ENCODE results near the gene F2R. TPM values are rescaled to one million over a fixed set of nuclear protein-coding genes. Genes with fewer than 3 reads are reported as not detected.

Gene F2R
- total and polyA plus RNA-seq, 2 of the 4 experiments (the other 2 are of a cell fraction), result 85.7 to 147 TPM

GRCh38 chr5:76733049-76733417, 17.1 kb downstream of the F2R start:
- no peak overlapping the region for H2AK9ac ChIP-seq (replicated peaks; ENCODE audit: low read depth, low read length, poor library complexity)
- H2AFZ ChIP-seq (replicated peaks; ENCODE audit: low read length, poor library complexity), result no peak overlapping the region
- no peak overlapping the region for H3K18ac ChIP-seq (ENCODE audit: low read depth, low read length)
- POLR2A ChIA-PET (ENCODE audit: unreplicated experiment), result no interaction called here
- in situ Hi-C loops (cut with MboI; ENCODE audit: low sequenced_read_pairs), result no loop called here
- no peaks in the 10 kb centered on the region for H3K27me3 ChIP-seq (ENCODE audit: control insufficient read depth, insufficient read depth, low read length)
- no peak for TF ChIP-seq MXI1 (IDR thresholded peaks at IDR 0.05; ENCODE audit: borderline replicate concordance, low read depth, low read length)
- no peak for TF ChIP-seq RCOR1 (IDR thresholded peaks at IDR 0.05; ENCODE audit: insufficient replicate concordance, low read length)
- TF ChIP-seq CHD1 (IDR thresholded peaks at IDR 0.05; ENCODE audit: low read depth, low read length), result no peak
- TF ChIP-seq FOS (IDR thresholded peaks at IDR 0.05; ENCODE audit: low read depth, low read length), result no peak
- no peak for TF ChIP-seq RAD21 (IDR thresholded peaks at IDR 0.05; ENCODE audit: low read length)
- no peak for TF ChIP-seq SMC3 (IDR thresholded peaks at IDR 0.05; ENCODE audit: low read depth, low read length)
- no peak overlapping the region for H3K9ac ChIP-seq (ENCODE audit: low read depth, low read length)
- no peak overlapping the region for H4K8ac ChIP-seq (ENCODE audit: low read depth in 2 of 2, low read length in 2 of 2)
- H2BK120ac ChIP-seq (ENCODE audit: low read depth, low read length), result no peak overlapping the region
- no TSS peak for BruUV-seq (replicated peaks)
- no peak overlapping the region for H3K4ac ChIP-seq (ENCODE audit: low read depth, low read length)
- H4K5ac ChIP-seq (ENCODE audit: low read depth, low read length), result no peak overlapping the region
- peaks cover 33% of the 10 kb centered on the region for H3K36me3 ChIP-seq (ENCODE audit: control insufficient read depth, insufficient read depth, low read length)
- peaks cover 34 to 61% of the 10 kb centered on the region in 2 experiments for H3K79me1 ChIP-seq (ENCODE audit: low read depth in 1 of 2, low read length in 2 of 2)
- H2BK15ac ChIP-seq (ENCODE audit: low read depth, low read length), result no peak overlapping the region
- WGBS, 2 experiments (ENCODE audit: extremely low coverage in 2 of 2, insufficient read length in 1 of 2), result 93% methylated on average over 9 of the region's 13 CpGs; no CpG with 5 or more reads in 1 of the 2 experiments
- no peak overlapping the region for H3K4me3 ChIP-seq (ENCODE audit: insufficient read depth, low read depth, low read length)
- no peak overlapping the region for H3K27ac ChIP-seq (ENCODE audit: insufficient read depth, low read length)
- H2AK5ac ChIP-seq (ENCODE audit: low read depth, low read length), result no peak overlapping the region
- no peak overlapping the region for H2BK20ac ChIP-seq (ENCODE audit: low read depth, low read length)
- H2BK5ac ChIP-seq (ENCODE audit: low read depth, low read length, poor library complexity, severe bottlenecking), result no peak overlapping the region
- CTCF ChIA-PET, result no interaction called here
- H3K4me2 ChIP-seq (ENCODE audit: low read depth, low read length), result no peak overlapping the region
- H3K4me1 ChIP-seq (ENCODE audit: control insufficient read depth, insufficient read depth, low read length), result peaks cover 2% of the 10 kb centered on the region; the same call in 1 of the 2 replicates
- H4K20me1 ChIP-seq (ENCODE audit: insufficient read depth, low read length), result peaks cover 33% of the 10 kb centered on the region; the same call in 1 of the 2 replicates
- H3K14ac ChIP-seq (replicated peaks; ENCODE audit: low read depth, low read length), result no peak overlapping the region
- no peak overlapping the region for H3K56ac ChIP-seq (ENCODE audit: extremely low read depth, insufficient read depth, low read length)
- H3K23ac ChIP-seq (ENCODE audit: low read depth, low read length), result no peak overlapping the region
- ATAC-seq (ENCODE audit: low read depth) (no peak), DNase-seq (no peak)
- peaks cover 22% of the 10 kb centered on the region for H3K9me1 ChIP-seq (ENCODE audit: insufficient read depth, low read length)
- no peak overlapping the region for H4K91ac ChIP-seq (ENCODE audit: insufficient read depth, low read depth, low read length)
- dilution Hi-C loops (cut with HindIII; ENCODE audit: low sequenced_read_pairs, unreplicated experiment), result no loop called here
- peaks cover 8% of the 10 kb centered on the region for H3K9me3 ChIP-seq (ENCODE audit: control insufficient read depth, insufficient read depth, low read length)
- intact Hi-C loops (cut with micrococcal nuclease), result no loop called here

All from IMR-90 (cell line).